Memory B cell (primary cell): ENCODE data around the gene GALNT17.

Experiments used
- ATAC-seq: fragments of 150-1000 bp; cut with Tn5 transposase; 2 replicates; pipeline ENCODE4 v1.10.0; 2021; ENCODE audit warnings: low read depth, mild to moderate bottlenecking, moderate library complexity
- DNase-seq, 2 donors: peaks; one replicate each; pipeline ENCODE4 v3.0.0; 2022; ENCODE audit warnings: low spot score in 2 of 2
- H3K27ac Mint-ChIP-seq: one replicate; pipeline ENCODE4 v1.8.0; 2022; ENCODE audit warnings: mild to moderate bottlenecking, moderate library complexity, mixed read lengths
- H3K27me3 Mint-ChIP-seq: one replicate; pipeline ENCODE4 v1.8.0; 2022; ENCODE audit warnings: mixed read lengths
- H3K36me3 Mint-ChIP-seq: one replicate; pipeline ENCODE4 v1.8.0; 2022; ENCODE audit warnings: mild to moderate bottlenecking, mixed read lengths
- H3K4me1 Mint-ChIP-seq: one replicate; pipeline ENCODE4 v1.8.0; 2022; ENCODE audit warnings: mixed read lengths
- H3K4me3 Mint-ChIP-seq: one replicate; pipeline ENCODE4 v1.8.0; 2022; ENCODE audit warnings: mild to moderate bottlenecking, moderate library complexity, mixed read lengths
- H3K9me3 Mint-ChIP-seq: one replicate; pipeline ENCODE4 v1.8.0; 2022; ENCODE audit warnings: mixed read lengths

The GALNT17 gene

DNA sequence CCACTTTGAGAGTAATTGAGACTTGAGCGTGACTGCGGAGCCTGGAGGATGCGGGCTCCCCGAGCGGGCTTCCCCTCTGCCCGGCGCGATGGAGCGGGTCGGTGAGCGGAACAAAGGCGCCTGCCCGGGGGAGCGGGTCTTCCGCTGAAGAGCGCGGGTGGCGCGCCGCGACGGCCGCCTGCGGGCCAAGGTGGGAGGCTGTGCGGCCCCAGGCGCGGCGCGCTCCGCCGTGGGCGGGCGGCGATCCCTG, at the start of gene GALNT17:
GALNT17 (plus strand) TSS at position 18 of the 250 bp plus-strand sequence.
- Mint-ChIP-seq H3K4me3 (no peak within 1 kb of the TSS), H3K27me3 (peaks cover 5% of the 10 kb centered on the region), H3K9me3 (peaks cover 3% of the 10 kb centered on the region), H3K27ac (no peak within 1 kb of the TSS), H3K36me3 (no peaks in the 10 kb centered on the region), H3K4me1 (no peaks in the 10 kb centered on the region)
- no peak for DNase-seq
- no peak for ATAC-seq

DNA sequence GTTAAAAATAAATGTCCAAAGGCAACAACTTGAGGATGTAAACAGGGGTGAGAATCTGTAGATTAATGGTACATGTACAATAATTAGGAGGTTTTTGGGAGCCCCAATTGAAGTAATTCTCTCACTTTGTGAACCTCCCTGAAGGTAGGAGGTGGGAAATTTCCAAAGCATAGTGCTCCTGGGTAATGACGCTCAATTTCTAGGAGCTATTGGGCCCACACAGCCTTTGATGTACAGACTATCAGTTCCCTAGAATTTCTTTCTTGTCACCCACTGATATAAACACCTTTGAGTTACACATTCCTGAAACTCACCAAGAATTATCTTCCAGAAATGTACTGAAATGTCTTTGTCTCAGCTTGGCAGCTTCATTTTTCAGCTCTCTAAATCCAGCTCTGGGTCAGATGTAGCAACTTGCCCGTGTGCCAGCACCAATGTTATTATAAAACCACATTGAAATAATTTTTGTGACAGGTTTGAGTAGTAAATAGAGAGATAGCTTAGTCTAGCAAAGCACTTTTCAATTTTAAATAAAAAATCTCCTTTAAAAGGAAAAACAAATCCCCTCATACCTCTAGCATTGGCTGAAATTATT, 36.6 kb upstream of the GALNT17 start:
- DNase-seq = no peak
- Mint-ChIP-seq H3K9me3 (peaks cover 12% of the 10 kb centered on the region), H3K36me3 (no peaks in the 10 kb centered on the region), H3K27ac (no peak overlapping the region), H3K27me3 (no peaks in the 10 kb centered on the region), H3K4me3 (no peak overlapping the region), H3K4me1 (no peaks in the 10 kb centered on the region)
- ATAC-seq = no peak

DNA sequence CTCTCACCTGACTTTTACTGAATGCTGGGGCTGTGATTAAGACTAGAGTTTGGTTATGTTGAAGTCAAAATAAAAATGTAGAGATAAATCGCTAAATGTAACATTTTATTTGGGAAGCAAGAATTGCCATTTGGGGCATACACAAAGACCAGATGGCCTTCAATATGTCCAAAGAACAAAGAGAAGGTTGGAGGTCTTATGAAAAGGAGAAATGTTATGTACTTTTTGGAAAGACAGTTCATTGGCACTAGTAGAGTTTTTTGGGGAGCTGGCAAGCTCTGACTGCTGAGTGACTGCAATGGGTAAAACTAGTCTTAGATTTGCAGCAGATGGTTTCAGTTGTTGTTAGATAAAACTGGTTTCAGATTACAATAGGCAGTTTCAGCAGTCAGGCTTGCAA, 35.6 kb upstream of the GALNT17 start:
- H3K4me1 Mint-ChIP-seq = no peaks in the 10 kb centered on the region
- no peak overlapping the region for H3K4me3 Mint-ChIP-seq
- DNase-seq = no peak
- peaks cover 8% of the 10 kb centered on the region for H3K9me3 Mint-ChIP-seq
- no peak for ATAC-seq
- H3K36me3 Mint-ChIP-seq = no peaks in the 10 kb centered on the region
- no peaks in the 10 kb centered on the region for H3K27me3 Mint-ChIP-seq
- H3K27ac Mint-ChIP-seq = no peak overlapping the region

DNA sequence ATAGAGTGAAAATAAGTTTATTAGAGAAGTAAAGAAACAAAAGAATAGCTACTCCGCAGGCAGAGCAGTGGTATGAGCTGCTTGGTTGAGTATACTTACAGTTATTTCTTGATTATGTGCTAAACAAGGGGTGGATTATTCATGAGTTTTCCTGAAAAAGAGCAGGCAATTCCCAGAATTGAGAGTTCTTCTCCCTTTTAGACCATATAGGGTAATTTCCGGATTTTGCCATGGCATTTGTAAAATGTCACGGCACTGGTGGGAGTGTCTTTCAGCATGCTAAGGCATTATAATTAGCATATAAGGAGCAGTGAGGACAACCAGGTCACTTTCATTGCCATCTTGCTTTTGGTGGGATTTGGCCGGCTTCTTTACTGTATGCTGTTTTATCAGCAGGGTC, 25.7 kb upstream of the GALNT17 start:
- Mint-ChIP-seq H3K27me3 (no peaks in the 10 kb centered on the region), H3K4me3 (no peak overlapping the region), H3K36me3 (no peaks in the 10 kb centered on the region), H3K9me3 (no peaks in the 10 kb centered on the region), H3K27ac (no peak overlapping the region), H3K4me1 (no peaks in the 10 kb centered on the region)
- DNase-seq (no peak), ATAC-seq (no peak)

- DNase-seq (no peak), ATAC-seq (no peak)
- Mint-ChIP-seq H3K27ac (no peak overlapping the region), H3K27me3 (no peaks in the 10 kb centered on the region), H3K4me1 (no peaks in the 10 kb centered on the region), H3K36me3 (no peaks in the 10 kb centered on the region), H3K4me3 (no peak overlapping the region), H3K9me3 (peaks cover 11% of the 10 kb centered on the region)
These were observed 19.5 kb upstream of the GALNT17 start for GRCh38 chr7:71112436-71112835.

DNA sequence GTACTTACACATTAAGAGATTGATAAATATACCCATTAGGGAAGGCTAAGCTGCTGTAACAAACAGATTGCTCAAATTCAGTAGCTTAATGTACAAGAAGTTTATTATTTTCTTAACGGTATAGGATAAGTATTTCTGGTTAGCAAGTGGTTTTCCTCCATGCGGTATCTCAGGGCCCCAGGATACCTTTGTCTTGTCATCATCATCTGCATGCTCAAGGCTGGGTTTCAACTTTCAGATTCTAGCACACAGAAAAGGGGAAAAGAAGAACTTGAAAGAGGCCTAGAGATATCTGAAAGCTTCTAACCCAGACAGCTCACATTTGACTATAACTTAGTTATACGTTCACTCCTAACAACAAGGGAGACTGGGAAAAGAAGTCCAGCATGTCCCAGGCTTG, 11.8 kb upstream of the GALNT17 start:
- DNase-seq = no peak
- H3K4me3 Mint-ChIP-seq = no peak overlapping the region
- no peaks in the 10 kb centered on the region for H3K4me1 Mint-ChIP-seq
- H3K27ac Mint-ChIP-seq = no peak overlapping the region
- H3K27me3 Mint-ChIP-seq = no peaks in the 10 kb centered on the region
- H3K36me3 Mint-ChIP-seq = no peaks in the 10 kb centered on the region
- ATAC-seq = no peak
- H3K9me3 Mint-ChIP-seq = peaks cover 5% of the 10 kb centered on the region

GRCh38 chr7:71129126-71129525, 2.8 kb upstream of the GALNT17 start:
- H3K4me3 Mint-ChIP-seq = no peak overlapping the region
- no peak overlapping the region for H3K27ac Mint-ChIP-seq
- ATAC-seq (no peak), DNase-seq (no peak)
- peaks cover 3% of the 10 kb centered on the region for H3K9me3 Mint-ChIP-seq
- no peaks in the 10 kb centered on the region for H3K36me3 Mint-ChIP-seq
- H3K4me1 Mint-ChIP-seq = no peaks in the 10 kb centered on the region
- peaks cover 5% of the 10 kb centered on the region for H3K27me3 Mint-ChIP-seq

DNA sequence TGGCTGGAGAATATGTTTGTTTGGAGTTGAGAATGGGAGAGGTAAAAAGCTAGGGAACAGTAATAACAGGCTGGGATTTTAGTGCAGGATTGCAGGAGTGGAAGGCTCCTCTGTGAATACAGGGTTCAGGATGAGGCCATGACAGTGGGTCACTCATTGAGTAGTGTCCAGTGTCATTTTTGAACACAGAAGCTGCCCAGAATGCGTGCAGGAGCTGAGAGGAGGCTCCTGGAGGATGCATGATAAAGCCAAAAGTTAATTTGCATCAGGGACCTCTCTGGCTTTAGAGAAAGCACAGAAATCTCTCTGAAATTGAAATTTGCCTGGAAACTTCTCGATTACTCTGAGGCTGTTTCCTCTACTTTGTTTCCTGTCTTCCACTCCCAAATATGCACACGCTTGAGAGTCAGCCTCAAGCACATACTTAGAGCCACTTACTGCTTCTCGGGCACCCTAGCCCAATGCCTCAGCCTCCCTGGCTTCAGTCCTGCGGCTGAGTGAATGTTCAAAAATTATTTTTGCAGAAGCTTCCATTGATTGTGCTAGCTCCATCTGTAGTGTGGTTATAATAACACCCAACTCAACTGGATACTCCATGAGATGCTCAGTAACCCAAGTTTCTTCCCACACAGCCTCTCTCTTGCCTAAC, 1.8 kb upstream of the GALNT17 start:
- H3K36me3 Mint-ChIP-seq = no peaks in the 10 kb centered on the region
- no peak for ATAC-seq
- H3K4me1 Mint-ChIP-seq = no peaks in the 10 kb centered on the region
- H3K27me3 Mint-ChIP-seq = peaks cover 5% of the 10 kb centered on the region
- no peak overlapping the region for H3K4me3 Mint-ChIP-seq
- H3K27ac Mint-ChIP-seq = no peak overlapping the region
- peaks cover 3% of the 10 kb centered on the region for H3K9me3 Mint-ChIP-seq
- no peak for DNase-seq

- ATAC-seq (no peak), DNase-seq (no peak)
- Mint-ChIP-seq H3K9me3 (peaks cover 3% of the 10 kb centered on the region), H3K4me1 (no peaks in the 10 kb centered on the region), H3K36me3 (no peaks in the 10 kb centered on the region), H3K4me3 (no peak overlapping the region), H3K27ac (no peak overlapping the region), H3K27me3 (peaks cover 5% of the 10 kb centered on the region)
These were observed 453 bp upstream of the GALNT17 start for GRCh38 chr7:71131256-71132126.

DNA sequence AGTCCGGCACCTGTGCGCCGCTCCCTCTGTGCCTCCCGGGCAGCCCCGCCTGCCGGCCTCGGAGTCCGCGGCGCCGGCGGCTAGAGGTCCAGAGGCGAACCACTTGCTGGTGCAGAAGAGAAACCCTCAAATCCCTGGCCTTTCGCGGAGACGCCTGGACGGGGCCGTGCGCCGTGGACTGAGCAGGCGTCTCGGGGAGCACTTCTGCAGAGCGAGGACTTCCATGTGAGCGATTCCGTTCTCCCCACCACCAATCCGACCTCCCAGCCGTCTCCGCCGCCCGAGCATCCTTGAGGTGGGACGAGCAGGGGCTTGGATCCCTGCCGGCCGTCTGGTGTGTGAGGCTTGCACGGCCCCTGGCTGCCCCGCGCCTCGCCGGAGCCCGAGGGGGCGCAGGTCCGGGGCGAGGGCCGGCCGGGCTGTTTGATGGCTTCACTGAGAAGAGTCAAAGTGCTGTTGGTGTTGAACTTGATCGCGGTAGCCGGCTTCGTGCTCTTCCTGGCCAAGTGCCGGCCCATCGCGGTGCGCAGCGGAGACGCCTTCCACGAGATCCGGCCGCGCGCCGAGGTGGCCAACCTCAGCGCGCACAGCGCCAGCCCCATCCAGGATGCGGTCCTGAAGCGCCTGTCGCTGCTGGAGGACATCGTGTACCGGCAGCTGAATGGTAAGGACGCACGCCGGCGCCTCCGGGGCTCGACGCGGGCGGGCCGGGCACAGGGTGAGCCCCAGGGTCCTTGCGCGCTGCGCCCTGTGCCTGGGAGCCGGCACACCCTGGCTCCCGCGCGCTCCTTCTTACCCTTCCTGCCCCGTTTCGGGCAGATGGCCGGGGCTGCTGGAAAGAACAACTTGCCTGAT, 660 bp downstream of the GALNT17 start:
- no peak for DNase-seq
- H3K27me3 Mint-ChIP-seq = peaks cover 5% of the 10 kb centered on the region
- H3K4me3 Mint-ChIP-seq = no peak overlapping the region
- H3K9me3 Mint-ChIP-seq = peaks cover 3% of the 10 kb centered on the region
- H3K4me1 Mint-ChIP-seq = no peaks in the 10 kb centered on the region
- no peak overlapping the region for H3K27ac Mint-ChIP-seq
- no peaks in the 10 kb centered on the region for H3K36me3 Mint-ChIP-seq
- no peak for ATAC-seq

DNA sequence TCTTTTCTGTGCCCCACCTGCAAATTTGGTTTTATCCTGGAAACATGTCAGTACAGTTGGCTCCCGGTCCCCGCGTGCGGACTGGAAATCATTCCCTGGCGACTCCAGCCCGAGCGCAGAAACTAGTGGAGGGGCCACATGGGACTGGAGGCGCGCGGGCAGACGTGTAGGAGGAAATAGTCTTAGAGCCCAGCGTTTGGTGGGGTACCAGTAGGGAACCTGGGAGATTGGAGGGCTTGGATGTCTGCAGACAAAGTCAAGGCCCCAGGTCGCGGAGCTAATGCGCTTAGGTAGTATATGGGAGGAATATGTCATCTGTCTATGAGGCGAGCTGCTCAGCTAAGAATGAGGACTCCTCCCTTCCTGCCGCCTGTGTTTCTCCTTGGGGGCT, 1.3 kb downstream of the GALNT17 start:
- peaks cover 5% of the 10 kb centered on the region for H3K27me3 Mint-ChIP-seq
- H3K36me3 Mint-ChIP-seq = no peaks in the 10 kb centered on the region
- H3K9me3 Mint-ChIP-seq = peaks cover 3% of the 10 kb centered on the region
- no peaks in the 10 kb centered on the region for H3K4me1 Mint-ChIP-seq
- ATAC-seq (no peak), DNase-seq (no peak)
- H3K4me3 Mint-ChIP-seq = no peak overlapping the region
- no peak overlapping the region for H3K27ac Mint-ChIP-seq

GRCh38 chr7:71133856-71134255, 1.9 kb downstream of the GALNT17 start:
- no peak for DNase-seq
- H3K27me3 Mint-ChIP-seq = peaks cover 5% of the 10 kb centered on the region
- no peak overlapping the region for H3K27ac Mint-ChIP-seq
- no peak for ATAC-seq
- H3K4me1 Mint-ChIP-seq = no peaks in the 10 kb centered on the region
- H3K36me3 Mint-ChIP-seq = no peaks in the 10 kb centered on the region
- H3K4me3 Mint-ChIP-seq = no peak overlapping the region
- peaks cover 3% of the 10 kb centered on the region for H3K9me3 Mint-ChIP-seq

- Mint-ChIP-seq H3K9me3 (peaks cover 1% of the 10 kb centered on the region), H3K36me3 (no peaks in the 10 kb centered on the region), H3K4me1 (no peaks in the 10 kb centered on the region), H3K27ac (no peak overlapping the region), H3K4me3 (no peak overlapping the region), H3K27me3 (no peaks in the 10 kb centered on the region)
- DNase-seq (no peak), ATAC-seq (no peak)
These were observed 3.2 kb downstream of the GALNT17 start for GRCh38 chr7:71135116-71135515.

DNA sequence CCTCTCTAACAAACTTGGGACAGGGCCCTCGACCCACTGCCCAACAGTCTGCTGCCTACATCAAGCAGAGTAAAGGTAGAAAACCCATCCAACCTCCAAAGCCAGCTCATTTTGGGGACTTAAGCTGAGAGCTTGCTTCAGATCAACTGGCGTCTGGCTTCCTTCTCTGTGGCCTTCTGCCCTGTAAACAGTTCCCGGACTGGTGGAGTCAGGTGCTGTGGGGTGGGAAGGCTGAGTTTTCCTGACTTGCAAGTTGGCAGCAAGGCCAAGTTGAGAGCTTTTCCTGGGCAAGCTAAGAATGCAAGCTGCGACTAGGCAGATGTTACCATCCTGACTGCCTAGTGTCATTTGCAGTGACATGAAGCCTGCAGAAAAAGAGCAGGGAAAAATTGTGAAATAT, 3.7 kb downstream of the GALNT17 start:
- H3K4me3 Mint-ChIP-seq = no peak overlapping the region

More for the DNA sequence above, 3.7 kb downstream of the GALNT17 start:
- H3K27ac Mint-ChIP-seq = no peak overlapping the region
- ATAC-seq = no peak
- no peaks in the 10 kb centered on the region for H3K27me3 Mint-ChIP-seq
- no peaks in the 10 kb centered on the region for H3K4me1 Mint-ChIP-seq
- H3K9me3 Mint-ChIP-seq = peaks cover 1% of the 10 kb centered on the region
- no peaks in the 10 kb centered on the region for H3K36me3 Mint-ChIP-seq
- DNase-seq = no peak
